ENCODE measurements around the gene RTRAF.

DNA sequence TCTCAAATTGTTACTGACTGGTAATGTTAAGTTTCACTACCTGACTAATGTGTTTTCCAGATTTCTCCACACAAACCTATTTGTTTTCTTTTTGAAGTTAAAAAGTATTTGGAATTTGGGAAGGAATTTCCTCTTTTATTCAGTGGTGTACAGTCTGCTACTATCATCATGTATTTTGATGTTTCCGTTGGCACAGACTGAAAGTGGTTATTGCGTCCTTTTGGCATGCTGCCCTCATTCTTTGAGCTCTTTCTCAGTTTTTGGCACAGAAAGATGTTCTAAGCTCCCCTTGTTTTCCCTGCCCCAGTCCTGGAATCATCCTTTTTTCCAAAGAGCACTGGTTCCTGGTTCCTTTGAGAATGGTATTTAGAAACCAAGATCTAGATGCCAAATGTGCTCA, 31.4 kb upstream of the RTRAF start:
- no peak for TF ChIP-seq CTCF (IDR thresholded peaks at IDR 0.05)
- TF ChIP-seq POLR2AphosphoS5 (IDR thresholded peaks at IDR 0.05) = no peak
- TF ChIP-seq POLR2A (IDR thresholded peaks at IDR 0.05) = no peak

Measured in upper lobe of left lung (tissue), 4 donors.